Lower leg skin (tissue), 4 donors: ENCODE results near the gene SPACA5. TPM values are rescaled to one million over a fixed set of nuclear protein-coding genes. Genes with fewer than 3 reads are reported as not detected.
"Not testable (repeated sequence)": the region's sequence is repeated elsewhere in the genome, so short reads cannot be mapped to it uniquely, and the experiment has no call there.

ENCODE experiments used
- DNase-seq, 2 donors: peaks; one replicate each; pipeline ENCODE4 v3.0.0-alpha.2; 2019; ENCODE audit warnings: low spot score in 2 of 2
- H3K4me3 ChIP-seq: fragments of 200-600 bp; sonication (generic); 2 replicates; pipeline ENCODE4 v1.5.1; 2017; ENCODE audit warnings: mild to moderate bottlenecking, low read depth; ENCODE audit not compliant: poor library complexity, severe bottlenecking
- CTCF ChIP-seq, 3 donors: fragments of 450-650 bp; IDR thresholded peaks; one replicate each; pipeline ENCODE4 v1.5.1; 2016; ENCODE audit warnings: antibody characterized with exemption in 3 of 3, mild to moderate bottlenecking in 3 of 3, moderate library complexity in 2 of 3
- POLR2A ChIP-seq, 2 donors: fragments of 450-650 bp; IDR thresholded peaks; one replicate each; pipeline ENCODE4 v1.6.1; 2016 to 2017; ENCODE audit warnings: antibody characterized with exemption in 2 of 2, mild to moderate bottlenecking in 1 of 2, moderate library complexity in 1 of 2
- WGBS, 2 donors: methylation state at CpG; one replicate each; pipeline ENCODE4 v1.1.5; 2018; 5-methylcytosine and 5-hydroxymethylcytosine counted together
- intact Hi-C: fragments of 100-400 bp; cut with DNase I; formaldehyde crosslinking; loops from one replicate; pipeline ENCODE4 v1.15.0; 2023; ENCODE audit warnings: low total_unique reads
- total RNA-seq, 4 donors: library from RNA; depleted of rRNA; stranded (reverse); fragments of >200 nt; gene quantifications; one replicate each; pipeline ENCODE4 v1.1.0, GENCODE V29; 2016

Gene SPACA5
- total RNA-seq, 4 donors from 2014 or later = not detected

- intact Hi-C loops = no loop called here
- TF ChIP-seq POLR2A (IDR thresholded peaks at IDR 0.05) = no peak
- no peak for TF ChIP-seq CTCF (IDR thresholded peaks at IDR 0.05)
- H3K4me3 ChIP-seq = no peak overlapping the region
- DNase-seq = peak in 1 of 2 donors; percentile 78
- 83 to 87% methylated on average over 6 to 10 of the region's 10 CpGs for whole genome bisulfite sequencing, 2 donors
Measured at GRCh38 chrX:48030237-48030636, 23.4 kb downstream of the SPACA5 start.

DNA sequence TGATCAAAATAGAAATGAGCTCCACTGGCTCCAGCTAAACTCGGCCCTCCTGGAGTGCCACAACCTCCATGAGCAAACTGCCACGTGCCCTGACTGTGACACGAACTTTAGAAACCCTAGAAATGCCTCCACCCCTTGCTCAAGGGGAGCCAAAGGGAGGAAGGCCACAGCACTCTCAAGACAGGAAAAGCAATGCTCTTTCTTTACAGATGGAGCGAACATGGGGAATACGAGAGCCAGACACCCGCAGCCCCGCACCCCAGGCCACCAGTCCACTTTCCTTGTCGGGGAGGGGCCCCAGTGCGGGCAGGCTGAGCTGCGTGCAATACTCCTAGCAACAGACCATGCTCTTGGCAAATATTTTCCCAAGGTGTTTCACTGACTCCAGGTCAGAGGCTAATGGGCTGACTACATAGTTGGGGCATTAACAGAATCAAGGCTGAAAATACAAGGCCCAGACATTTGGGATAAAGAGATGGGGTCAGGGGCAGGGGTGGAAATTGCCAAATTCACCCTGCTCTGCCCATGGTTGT lies 23.9 kb downstream of the SPACA5 start:
- H3K4me3 ChIP-seq, intact Hi-C loops, DNase-seq: not testable (repeated sequence)
- WGBS, 2 donors = 80 to 86% methylated on average over 5 to 10 of the region's 10 CpGs

DNA sequence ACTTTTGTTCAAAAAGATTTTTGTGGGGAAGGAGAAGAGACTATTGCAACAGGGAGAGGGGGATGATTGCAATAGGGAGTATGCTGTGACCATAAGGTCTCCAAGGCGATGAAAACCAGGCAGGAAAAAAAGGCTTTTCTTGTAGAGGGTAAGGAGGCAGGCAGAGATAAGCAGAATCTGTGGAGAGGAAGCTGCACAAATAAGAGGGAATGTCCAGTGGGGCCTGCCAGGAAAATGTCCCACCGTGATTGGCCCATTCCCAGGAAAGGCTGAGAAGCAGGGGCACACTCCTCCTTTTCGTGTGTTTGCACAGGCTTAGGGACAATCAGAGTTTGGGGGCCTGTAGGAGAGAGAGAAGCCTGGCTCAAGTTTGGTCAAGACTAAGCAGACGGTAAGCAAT lies 29.1 kb downstream of the SPACA5 start:
- DNase-seq = no peak
- intact Hi-C loops = no loop called here
- TF ChIP-seq CTCF (IDR thresholded peaks at IDR 0.05) (no peak), POLR2A (IDR thresholded peaks at IDR 0.05) (no peak)
- H3K4me3 ChIP-seq = no peak overlapping the region
- 68 to 76% methylated on average over 4 of the region's 4 CpGs for WGBS, 2 donors

- WGBS, 2 donors = 67 to 80% methylated on average over 4 of the region's 4 CpGs
- TF ChIP-seq CTCF (IDR thresholded peaks at IDR 0.05) (no peak), POLR2A (IDR thresholded peaks at IDR 0.05) (no peak)
- no peak for DNase-seq
- no peak overlapping the region for H3K4me3 ChIP-seq
- intact Hi-C loops = no loop called here
Measured at GRCh38 chrX:48043056-48043455, 36.3 kb downstream of the SPACA5 start.

- no peak overlapping the region for H3K4me3 ChIP-seq
- no peak for DNase-seq
- WGBS, 2 donors = 21 to 38% methylated on average over 8 of the region's 8 CpGs
- intact Hi-C loops = no loop called here
- no peak for TF ChIP-seq POLR2A (IDR thresholded peaks at IDR 0.05)
- TF ChIP-seq CTCF (IDR thresholded peaks at IDR 0.05) = no peak
Measured at GRCh38 chrX:48045410-48046311, 38.9 kb downstream of the SPACA5 start.

- intact Hi-C loops = no loop called here
- no peak for DNase-seq
- TF ChIP-seq POLR2A (IDR thresholded peaks at IDR 0.05) = no peak
- TF ChIP-seq CTCF (IDR thresholded peaks at IDR 0.05) = no peak
- 53 to 54% methylated on average over 5 of the region's 5 CpGs for WGBS, 2 donors
- H3K4me3 ChIP-seq = no peak overlapping the region
Measured at GRCh38 chrX:48046846-48047245, 40.1 kb downstream of the SPACA5 start.
